Stimulated activated CD4-positive, alpha-beta T cell treated with anti-CD3 and anti-CD28 coated beads, Interleukin-12 subunit alpha, Interleukin-12 subunit beta, amount 100 ng/mL, for 48 hours (primary cell): ENCODE data around the gene CTBP2.
"Not testable (repeated sequence)": the region's sequence is repeated elsewhere in the genome, so short reads cannot be mapped to it uniquely, and the experiment has no call there.

ENCODE experiments used
- DNase-seq, 3 donors: peaks; one replicate each; pipeline ENCODE4 v3.0.0-alpha.2; 2020; ENCODE audit warnings: low read depth in 2 of 3, low spot score in 1 of 3

CTBP2 gene

DNA sequence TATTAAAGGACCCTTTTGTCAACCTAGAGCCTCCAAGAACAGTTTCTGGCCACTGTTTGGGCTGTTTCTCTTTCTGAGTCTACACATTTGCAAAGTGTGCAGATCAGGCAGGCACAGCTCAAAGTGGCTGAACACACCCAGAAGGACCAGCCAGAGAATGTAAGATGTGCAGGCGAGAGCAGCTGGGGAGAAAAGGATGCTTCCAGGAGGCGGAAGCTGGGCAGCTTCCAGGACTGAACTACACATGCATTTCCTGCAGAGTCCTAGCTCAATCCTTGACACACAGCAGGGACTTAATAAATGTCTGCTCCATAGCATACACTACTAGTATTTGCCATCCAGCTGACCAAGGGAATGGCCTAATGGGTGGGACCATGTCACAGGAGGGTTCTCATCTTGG is 70.9 kb downstream of the CTBP2 start:
- DNase-seq, result no peak

DNA sequence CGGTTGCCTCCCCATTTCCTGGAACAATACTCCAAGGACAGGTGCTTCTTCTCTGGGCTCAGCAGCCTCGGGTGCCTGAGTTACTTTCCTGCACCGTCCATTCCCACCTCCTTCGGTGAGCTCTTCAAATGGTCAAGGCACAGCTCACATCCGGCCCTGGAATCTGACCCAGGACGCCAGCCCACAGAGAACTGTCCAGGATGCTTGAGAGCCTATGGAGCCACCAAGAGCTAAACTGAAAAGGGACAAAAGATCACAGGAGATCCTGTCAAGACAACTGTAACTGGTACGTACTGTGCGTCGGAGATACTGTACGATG is 72.5 kb downstream of the CTBP2 start:
- DNase-seq, result no peak

DNA sequence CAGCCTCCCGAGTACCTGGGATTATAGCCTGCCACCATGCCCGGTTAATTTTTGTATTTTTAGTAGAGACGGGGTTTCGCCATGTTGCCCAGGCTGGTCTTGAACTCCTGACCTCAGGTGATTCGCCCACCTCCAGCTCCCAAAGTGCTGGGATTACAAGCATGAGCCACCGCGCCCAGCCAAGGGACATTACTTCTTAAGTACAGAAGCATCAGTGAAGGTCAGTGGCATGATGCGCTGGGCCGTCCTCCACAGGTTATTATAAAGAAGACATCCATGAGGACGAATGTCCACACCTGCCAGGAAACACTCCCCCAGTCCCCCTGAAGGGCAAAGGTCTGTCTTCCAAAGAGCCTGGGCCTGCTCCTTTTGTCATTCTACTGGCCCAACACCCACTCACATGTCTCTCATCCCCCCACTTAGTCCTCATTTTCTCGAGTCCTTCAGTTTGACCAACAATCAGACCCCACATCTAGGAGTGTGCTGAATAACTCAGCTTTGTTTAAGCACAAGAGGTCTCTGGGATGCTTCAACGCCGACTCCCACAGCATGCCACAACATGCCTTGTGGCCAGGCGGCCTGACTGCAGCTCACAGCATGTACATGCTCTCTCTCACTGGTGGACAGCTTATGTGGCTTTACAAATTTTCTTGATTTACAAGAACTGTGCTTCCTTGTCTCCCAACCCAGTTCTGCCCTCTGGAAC is 73.0 kb downstream of the CTBP2 start:
- DNase-seq, result no peak

DNA sequence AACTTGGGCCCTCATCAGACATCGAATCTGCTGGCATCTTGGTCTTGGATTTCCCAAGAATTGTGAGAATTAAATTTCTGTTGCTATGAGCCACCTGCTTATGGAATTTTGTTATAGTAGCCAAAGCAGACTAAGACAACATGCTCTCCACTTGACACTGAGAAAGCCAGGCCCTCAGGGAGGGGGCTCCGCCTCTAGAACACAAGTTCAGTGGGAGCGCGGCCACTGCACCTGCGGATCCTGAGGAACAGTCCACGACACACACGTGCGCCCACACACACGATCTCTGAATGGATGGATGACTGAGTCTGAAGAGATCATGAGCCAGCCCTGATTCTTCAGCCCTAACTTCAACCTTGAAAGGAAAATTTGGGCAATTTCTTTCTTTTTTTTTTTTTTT is 73.7 kb downstream of the CTBP2 start:
- no peak for DNase-seq

DNA sequence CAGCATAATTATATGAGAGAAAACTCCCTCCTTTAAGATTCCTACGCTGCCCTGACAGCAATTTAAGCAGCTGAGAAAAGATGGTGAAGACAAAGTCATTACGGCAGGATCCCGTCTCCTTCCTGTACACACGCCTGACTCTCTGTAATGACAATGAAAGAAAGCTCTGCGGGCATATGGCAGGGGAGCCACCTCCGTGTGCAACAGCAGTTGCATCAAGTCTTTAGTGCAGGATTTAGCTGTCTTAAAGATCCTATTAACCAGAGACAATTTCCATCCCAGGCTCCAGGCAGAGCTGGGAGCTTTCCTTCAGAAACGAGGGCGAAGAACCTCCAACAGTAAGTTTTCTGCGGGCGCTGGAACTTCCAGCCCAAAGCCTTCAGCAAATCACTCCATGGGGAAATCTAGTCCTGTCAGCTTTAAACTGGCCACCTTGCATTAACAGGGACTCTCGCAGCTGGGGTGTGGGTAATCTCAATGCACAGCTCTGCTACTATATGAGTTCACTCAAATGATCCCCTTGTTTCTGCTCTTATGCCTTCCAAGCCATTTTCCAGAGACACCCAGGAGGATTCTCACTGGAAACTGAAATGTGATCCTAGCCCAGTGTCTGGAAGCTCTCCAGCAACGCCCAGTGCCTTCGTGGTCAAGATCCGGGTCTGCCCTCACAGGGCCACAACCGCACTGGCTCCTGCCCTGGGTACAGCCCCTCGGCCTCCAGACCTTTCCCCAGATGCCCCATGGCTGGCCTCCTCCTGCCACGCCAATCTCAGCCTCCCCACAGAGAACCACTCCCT is 74.9 kb downstream of the CTBP2 start:
- DNase-seq, result no peak

DNA sequence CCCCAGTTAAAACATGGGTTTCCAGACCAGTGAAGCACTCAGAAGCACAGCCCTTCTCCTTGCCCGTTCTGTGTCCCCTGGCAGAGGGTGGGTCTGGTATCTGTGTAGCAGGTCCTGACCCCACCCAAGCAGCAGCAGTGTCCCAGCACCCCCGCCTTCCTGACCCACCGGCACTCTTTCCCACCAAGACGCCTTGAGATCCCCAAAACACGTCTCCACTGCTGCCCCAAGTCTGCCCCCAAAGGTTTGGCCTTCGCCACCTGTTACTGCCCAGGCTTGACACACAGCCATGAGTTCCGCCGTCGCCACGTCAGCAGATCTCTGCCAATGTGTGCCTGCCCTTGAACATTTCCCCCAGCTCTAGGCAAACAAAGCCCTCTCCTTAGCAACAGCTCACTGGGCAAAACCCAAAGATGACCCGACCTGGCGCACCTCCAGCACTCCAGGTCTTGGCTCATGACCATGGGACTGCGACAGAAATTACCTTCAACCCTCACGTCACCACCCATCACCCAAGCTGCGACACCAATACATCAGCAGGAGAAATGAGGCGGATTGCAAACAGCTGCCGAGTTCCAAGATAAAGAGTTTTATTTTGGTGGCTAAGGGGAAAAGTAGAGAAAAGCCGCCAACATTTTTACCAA is 75.6 kb downstream of the CTBP2 start:
- DNase-seq, result no peak

DNA sequence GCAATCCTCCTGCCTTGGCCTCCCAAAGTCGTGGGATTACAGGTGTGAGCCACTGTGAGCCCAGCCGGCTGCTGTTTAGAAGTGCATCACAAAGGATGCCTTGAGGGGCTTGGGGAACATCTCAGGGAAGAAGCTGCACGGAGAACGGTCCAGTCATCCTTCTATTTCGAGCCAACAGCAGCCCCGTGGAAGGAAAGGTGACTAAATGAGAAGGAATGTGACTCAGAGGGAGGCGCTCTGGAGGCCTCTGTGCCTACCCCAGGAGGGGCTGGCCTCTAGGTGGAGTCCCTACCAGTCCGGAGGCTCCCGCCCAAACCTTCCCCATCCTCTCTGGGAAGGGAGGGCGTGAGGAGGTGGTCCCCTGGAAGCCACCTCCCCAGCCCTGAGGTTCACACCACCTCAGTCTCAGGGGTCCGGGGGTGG is 76.2 kb downstream of the CTBP2 start:
- DNase-seq, result no peak

DNA sequence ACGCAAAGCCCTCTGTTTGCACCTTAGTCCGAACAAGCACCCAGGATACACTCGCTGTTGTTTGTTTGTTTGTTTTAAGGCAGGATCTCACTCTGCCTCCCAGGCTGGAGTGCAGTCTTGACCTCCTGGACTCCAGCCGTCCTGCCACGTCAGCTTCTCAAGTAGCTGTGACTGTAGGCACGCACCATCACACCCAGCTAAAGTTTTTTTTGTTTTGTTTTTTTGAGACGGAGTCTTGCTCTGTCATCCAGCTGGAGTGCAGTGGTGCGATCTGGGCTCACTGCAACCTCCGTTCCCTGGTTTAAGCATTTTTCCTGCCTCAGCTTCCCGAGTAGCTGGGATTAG is 76.8 kb downstream of the CTBP2 start:
- no peak for DNase-seq

DNA sequence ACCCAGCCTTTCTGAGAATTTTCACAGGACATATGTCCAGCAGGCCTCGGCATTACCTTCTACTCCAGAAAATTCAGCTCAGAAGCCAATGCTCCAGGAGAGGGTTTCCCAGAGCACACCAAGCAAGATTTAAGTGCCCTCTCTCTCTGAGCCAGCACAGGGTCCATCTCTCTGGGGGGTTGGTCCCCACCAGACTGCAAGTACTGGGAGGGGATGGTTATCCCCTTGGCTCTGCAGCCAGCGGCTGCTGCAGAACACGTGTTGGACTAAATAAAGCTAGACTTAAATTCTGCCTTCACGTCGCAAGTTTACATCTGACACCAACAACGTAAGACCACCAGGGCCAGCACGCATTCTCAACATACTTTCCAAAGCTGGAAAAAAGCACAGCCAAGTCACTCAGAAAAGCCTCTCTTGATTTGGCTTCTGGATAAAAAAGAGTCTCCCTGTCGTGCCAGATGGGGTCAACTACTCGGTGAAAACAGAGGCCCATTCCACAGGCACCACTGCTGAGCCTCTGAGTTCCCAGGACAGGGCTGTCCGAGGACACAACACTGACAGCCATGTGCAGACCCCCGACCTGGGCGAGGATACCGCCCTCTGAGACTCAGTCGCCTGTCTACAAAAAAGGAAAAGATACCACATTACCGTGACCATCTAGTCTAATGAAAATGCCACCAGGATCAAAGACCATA is 77.3 kb downstream of the CTBP2 start:
- no peak for DNase-seq

DNA sequence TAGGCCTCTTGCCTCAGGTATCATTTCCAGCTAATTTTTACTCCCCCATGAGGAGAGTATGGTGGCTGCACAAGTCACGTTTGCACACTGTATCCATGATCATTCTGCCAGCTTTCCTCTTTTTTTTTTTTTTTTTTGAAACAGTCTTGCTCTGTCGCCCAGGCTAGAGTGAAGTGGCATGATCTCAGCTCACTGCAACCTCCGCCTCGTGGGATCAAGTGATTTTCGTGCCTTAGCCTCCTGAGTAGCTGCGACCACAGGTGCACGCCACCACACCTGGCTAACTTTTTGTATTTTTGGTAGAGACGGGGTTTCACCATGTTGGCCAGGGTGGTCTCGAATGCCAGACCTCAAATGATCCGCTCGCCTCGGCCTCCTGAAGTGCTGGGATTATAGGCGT is 77.9 kb downstream of the CTBP2 start:
- DNase-seq, result not testable (repeated sequence)

DNA sequence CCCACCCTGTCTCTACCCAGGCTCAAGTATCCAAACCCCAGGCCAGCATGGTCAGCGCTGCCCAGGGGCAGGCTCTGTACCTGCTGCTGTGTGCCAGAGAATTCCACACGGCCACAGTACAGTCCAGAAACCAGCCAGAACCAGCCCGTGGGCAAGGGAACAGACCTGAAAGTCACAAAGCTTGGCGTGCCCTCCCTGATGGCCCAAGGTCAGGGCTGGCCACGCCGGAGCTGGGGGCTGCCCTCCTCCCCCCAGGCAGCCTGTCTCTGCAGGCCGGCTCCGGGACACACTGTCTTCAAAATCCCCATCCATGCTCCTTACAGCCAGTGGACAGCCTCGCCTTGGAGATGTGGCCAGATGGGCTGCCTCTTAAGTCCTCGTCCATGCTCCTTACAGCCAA is 78.4 kb downstream of the CTBP2 start:
- no peak for DNase-seq

DNA sequence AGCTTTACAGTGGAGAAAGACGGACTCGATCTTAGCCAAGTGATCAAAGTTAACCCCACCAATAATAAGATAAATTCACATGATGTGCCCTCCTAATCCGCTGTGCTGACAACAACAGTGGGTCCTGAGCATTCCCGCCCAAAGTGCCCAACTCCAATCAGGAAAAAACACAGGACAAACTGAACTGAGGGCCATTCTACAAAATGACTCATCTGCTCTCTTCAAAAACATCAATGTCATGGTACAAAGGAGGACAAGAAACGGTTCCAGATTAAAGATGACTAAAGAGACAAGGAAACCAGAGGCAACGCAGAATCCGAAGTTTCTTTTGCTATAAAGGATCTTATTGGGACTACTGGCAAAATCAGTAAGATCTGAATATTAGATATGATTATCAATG is 79.4 kb downstream of the CTBP2 start:
- DNase-seq, result no peak

DNA sequence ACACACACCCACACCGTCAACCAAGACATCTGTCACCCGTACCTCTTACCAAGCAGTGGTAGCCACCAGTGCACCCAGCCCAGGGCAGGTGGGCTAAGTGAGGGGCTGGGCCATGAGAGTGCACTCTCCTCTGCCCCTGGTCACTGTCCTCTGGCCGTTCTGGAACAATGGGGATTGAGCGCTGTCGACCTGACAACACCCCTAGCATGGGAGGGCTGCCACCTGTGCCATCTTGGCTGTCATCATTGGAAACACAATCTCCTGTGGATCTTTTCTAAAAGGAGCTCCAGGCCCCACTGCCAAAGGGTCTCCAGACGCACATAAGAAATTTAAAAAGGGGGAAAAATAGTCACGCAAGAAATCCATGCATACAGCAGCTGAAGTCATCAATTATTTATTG is 80.1 kb downstream of the CTBP2 start:
- no peak for DNase-seq

DNA sequence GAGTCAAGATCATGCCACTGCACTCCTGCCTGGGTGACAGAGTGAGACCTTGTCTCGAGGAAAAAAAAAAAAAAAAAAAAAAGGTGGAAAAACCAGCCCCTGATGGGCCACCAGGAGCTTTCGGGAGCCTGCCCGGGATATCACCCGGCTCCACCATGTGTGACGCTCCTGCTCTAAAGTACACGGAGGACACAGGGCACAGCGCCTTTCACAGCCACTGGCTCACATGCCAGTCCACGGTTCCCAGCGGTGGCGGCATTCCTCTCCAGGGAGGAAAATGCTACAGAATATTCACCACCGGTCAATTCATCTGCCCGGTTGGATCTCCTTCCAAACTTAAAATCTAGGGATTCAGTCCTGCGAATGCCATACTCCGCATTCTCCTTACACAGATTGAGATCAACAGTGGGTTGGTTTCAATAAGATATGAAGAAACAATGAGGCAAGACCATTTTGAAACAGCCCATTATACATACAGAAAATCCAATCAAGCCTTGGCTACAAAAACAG is 81.2 kb downstream of the CTBP2 start:
- no peak for DNase-seq

DNA sequence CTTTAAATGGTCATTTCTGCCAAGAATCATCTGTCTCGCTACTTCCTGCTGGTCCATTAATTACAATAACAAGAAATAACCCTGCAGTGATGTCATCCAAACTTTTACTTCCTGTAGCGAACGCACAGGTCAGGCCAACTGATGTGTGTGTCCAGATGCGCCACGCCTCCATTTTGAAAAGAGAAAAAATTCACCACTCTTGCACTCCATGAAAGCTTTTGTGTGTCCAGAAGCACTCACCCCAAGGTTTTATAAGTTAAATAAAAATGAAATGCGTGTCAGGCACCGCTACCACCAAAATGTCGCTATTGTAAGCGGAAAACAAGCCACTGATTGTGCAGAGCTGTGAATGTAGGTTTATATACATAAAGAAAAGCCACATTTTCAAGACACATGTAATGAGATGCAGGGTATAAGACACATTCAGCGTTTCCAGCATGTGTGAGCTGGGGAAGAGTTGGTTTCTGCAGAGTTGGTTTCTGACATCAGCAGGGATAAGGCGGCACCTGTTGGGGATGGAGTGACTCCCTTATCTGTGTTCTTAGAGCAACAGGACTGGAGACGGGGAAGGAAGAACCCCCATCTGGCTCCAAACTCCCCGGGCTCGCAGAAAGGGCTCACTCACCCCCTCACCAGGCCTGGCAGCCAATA is 83.3 kb downstream of the CTBP2 start:
- DNase-seq, result no peak

DNA sequence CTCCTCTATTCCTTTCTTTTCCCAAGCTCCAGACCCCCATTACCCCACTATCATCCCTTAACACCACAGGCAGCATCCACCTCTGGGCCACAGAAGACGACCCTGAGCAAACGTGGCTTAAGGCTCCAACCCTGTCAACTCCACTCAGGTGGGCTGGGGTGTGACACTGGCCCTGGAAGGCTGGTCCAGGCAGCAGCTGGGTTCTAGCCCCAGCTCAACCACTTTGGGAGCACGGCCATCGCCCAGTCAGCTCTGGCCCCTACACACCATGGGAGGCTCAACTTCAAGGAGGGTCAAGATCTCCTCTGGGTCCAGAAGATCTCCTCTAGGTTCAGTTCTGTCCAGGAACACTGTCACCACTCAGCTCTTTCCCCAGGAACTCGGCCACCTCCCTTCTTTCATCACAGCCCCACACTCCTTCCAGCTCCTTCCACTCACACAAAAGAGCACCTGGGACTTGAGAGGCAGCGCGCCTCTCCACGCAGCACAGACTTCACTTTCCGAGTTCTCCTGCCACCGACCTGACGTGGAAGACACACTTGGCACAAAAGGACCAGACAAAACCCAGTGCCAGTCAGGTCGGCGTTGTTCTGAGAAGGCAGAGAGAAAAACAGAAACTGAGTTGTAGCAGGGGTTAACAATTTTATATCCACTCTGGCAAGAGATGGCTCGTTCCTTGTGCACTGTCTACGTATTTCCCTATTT is 84.1 kb downstream of the CTBP2 start:
- no peak for DNase-seq

DNA sequence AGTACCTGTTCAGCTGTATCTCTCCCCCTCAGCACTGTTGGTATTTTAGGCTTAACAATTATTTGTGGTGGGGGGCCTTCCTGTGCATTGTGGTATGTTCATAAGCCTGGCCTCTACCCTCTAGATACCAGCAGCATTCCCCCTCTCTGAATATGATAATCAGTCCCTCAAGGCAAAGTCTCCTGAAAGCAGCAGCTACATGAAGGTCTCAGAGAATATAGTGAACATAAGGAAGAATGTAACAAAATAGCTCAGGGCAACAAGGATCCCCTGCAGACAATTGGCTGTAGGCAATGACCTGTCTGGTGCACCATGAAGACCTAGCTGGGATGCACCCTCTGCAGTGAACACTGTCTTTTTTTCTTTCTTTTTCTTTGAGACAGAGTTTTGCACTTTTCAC is 86.4 kb downstream of the CTBP2 start:
- DNase-seq, result no peak

DNA sequence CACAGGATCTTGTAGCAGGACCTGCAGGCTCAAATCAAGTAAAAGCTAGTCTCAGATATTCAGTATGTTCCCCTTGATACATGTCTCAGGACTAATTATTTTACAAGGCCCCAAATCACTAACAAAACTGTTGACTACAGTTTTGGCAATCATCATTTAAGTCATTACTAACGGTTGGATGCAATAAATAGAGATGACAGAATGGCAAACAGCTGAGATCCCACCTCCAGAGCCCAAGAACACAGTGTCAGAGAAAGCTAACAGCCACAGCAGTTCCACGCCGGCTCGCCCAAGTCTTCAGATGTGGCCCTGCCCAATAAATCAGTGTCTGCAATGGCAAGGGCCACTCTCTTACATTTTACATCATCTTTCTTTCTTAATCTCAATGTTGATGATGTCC is 87.6 kb downstream of the CTBP2 start:
- no peak for DNase-seq

DNA sequence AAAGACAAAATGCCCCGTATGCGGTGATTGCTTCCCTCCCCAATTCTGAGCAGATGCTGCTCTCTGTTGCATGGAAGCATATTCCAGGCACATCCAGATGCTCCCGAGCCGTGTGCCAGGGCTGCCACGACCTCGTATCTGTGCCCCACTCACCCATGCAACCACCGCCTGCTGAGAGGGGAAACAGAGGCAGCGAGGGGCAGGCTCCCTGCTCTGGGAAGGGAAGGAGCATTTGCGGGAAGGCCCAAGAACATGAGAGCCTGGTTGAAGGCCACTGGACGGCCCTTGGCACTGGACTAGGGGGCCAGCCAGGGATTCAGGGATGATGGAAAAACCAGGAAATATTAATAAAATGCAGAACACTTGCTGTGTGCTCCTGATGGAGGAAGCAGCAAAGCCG is 89.4 kb downstream of the CTBP2 start:
- DNase-seq, result no peak

DNA sequence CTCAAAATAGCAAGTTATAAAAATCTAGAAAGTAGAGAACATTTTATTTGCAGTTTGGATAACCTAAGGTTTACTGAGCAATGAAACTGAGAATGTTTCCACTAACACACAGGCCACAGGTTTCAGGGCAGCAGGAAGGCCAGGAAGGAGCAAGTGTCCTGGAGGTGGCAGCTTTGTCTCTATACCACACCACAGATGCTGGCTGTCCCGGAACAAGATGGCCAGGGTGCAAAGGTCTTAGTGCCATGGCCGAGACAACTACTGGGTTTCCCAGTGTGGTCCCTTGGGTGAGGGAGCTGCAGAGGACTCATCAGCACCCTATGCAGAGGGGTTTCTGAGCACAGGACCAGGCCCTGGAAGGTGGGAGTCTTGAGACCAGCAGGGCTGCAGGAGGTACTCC is 92.0 kb downstream of the CTBP2 start:
- no peak for DNase-seq

DNA sequence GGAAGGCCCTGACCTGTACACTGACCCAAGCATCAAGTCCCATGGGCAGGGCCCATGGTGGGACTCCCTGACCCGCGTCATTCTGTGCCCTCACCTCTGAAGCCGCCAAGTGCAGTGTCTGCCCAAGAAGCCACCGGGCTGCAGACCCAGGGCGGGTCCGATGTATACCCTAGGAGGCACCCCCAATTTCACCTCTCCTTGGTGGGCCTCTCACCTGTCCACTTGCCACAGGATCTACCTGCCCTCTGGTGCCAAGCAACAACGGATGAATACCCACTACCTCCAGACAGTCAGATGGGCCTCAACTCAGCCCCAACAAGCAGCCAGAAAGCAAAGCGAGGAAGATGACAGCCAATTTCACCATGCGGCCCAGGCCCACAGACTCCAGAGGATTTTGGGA is 92.6 kb downstream of the CTBP2 start:
- no peak for DNase-seq
